CD14-positive monocyte (primary cell): ENCODE data around the gene HOXD11. TPM values are rescaled to one million over a fixed set of nuclear protein-coding genes. Genes with fewer than 3 reads are reported as not detected.

Source experiments
- DNase-seq, 3 donors: peaks; one replicate each; pipeline ENCODE4 v3.0.0-alpha.2; 2011 to 2022
- H2AFZ ChIP-seq: 2 replicates; pipeline ENCODE4 v1.6.0; 2012; ENCODE audit warnings: mild to moderate bottlenecking, low read depth, low read length, inconsistent platforms; ENCODE audit not compliant: insufficient read depth, poor library complexity, severe bottlenecking
- H3K27ac ChIP-seq, 2 donors: 1 replicate in 1 of 2; 2 replicates in 1 of 2; pipeline ENCODE4 v1.5.1; 2012 to 2013; ENCODE audit warnings: low read length in 2 of 2, control low read depth in 1 of 2, inconsistent platforms in 1 of 2, low read depth in 1 of 2, mild to moderate bottlenecking in 1 of 2
- H3K27me3 ChIP-seq, 2 donors: one replicate each; pipeline versions ENCODE4 v1.6.0 to v1.6.1; 2011 to 2013; ENCODE audit warnings: low read length in 2 of 2; ENCODE audit not compliant: control insufficient read depth in 2 of 2, insufficient read depth in 2 of 2
- H3K36me3 ChIP-seq, 2 donors: replicated peaks in 1 of 2; 1 replicate in 1 of 2; 2 replicates in 1 of 2; pipeline versions ENCODE4 v1.5.1 to v1.6.1; 2012 to 2013; ENCODE audit warnings: low read length in 2 of 2, control low read depth in 1 of 2, inconsistent platforms in 1 of 2, mild to moderate bottlenecking in 1 of 2; ENCODE audit not compliant: insufficient read depth in 2 of 2, control insufficient read depth in 1 of 2
- H3K4me1 ChIP-seq, 2 donors: 1 replicate in 1 of 2; 2 replicates in 1 of 2; pipeline versions ENCODE4 v1.5.1 to v1.6.1; 2012 to 2013; ENCODE audit warnings: low read length in 2 of 2, control low read depth in 1 of 2, inconsistent platforms in 1 of 2, mild to moderate bottlenecking in 1 of 2, moderate library complexity in 1 of 2; ENCODE audit not compliant: insufficient read depth in 2 of 2, control insufficient read depth in 1 of 2
- H3K4me2 ChIP-seq: replicated peaks from 2 replicates; pipeline ENCODE3; 2012; ENCODE audit warnings: low read length, moderate library complexity, mild to moderate bottlenecking; ENCODE audit not compliant: poor library complexity, severe bottlenecking; ENCODE audit errors: extremely low read depth
- H3K4me3 ChIP-seq, 3 experiments: fragments of 200-600 bp in 1 of 3; sonication (generic) in 1 of 3; replicated peaks in 1 of 3; 1 replicate in 2 of 3; 2 replicates in 1 of 3; pipeline ENCODE4 v1.5.1; 2011 to 2013; ENCODE audit warnings: low read length in 3 of 3, mild to moderate bottlenecking in 3 of 3, control low read depth in 2 of 3, low read depth in 2 of 3, inconsistent platforms in 1 of 3, moderate library complexity in 1 of 3
- H3K79me2 ChIP-seq: 2 replicates; pipeline ENCODE4 v1.6.0; 2012; ENCODE audit warnings: mild to moderate bottlenecking, control low read depth, inconsistent platforms, low read length, moderate library complexity; ENCODE audit not compliant: insufficient read depth
- H3K9ac ChIP-seq: 2 replicates; pipeline ENCODE4 v1.6.0; 2017; ENCODE audit warnings: low read length, mild to moderate bottlenecking; ENCODE audit not compliant: insufficient read depth, poor library complexity, severe bottlenecking
- H3K9me3 ChIP-seq, 2 donors: replicated peaks in 1 of 2; 1 replicate in 1 of 2; 2 replicates in 1 of 2; pipeline versions ENCODE4 v1.5.1 to v1.6.1; 2012 to 2013; ENCODE audit warnings: low read length in 2 of 2, control low read depth in 1 of 2; ENCODE audit not compliant: control insufficient read depth in 1 of 2, insufficient read depth in 1 of 2
- H4K20me1 ChIP-seq: 2 replicates; pipeline ENCODE4 v1.6.0; 2012; ENCODE audit warnings: mild to moderate bottlenecking, low read length, control low read depth, moderate library complexity; ENCODE audit not compliant: insufficient read depth
- H3K27ac Mint-ChIP-seq, 7 donors: one replicate each; pipeline ENCODE4 v1.8.0; 2020; ENCODE audit warnings: mild to moderate bottlenecking in 7 of 7, mixed read lengths in 7 of 7, moderate library complexity in 6 of 7, inconsistent platforms in 2 of 7
- H3K27me3 Mint-ChIP-seq, 3 donors: one replicate each; pipeline ENCODE4 v1.8.0; 2021 to 2022; ENCODE audit warnings: low read depth in 3 of 3, mild to moderate bottlenecking in 3 of 3, mixed read lengths in 3 of 3, moderate library complexity in 3 of 3, inconsistent platforms in 1 of 3
- H3K36me3 Mint-ChIP-seq, 2 donors: one replicate each; pipeline ENCODE4 v1.8.0; 2020; ENCODE audit warnings: mixed read lengths in 2 of 2, inconsistent platforms in 1 of 2, mild to moderate bottlenecking in 1 of 2
- H3K4me1 Mint-ChIP-seq: one replicate; pipeline ENCODE4 v1.8.0; 2020; ENCODE audit warnings: mild to moderate bottlenecking, mixed read lengths
- H3K4me3 Mint-ChIP-seq, 2 donors: one replicate each; pipeline ENCODE4 v1.8.0; 2020; ENCODE audit warnings: mild to moderate bottlenecking in 2 of 2, mixed read lengths in 2 of 2, moderate library complexity in 1 of 2
- H3K9me3 Mint-ChIP-seq, 7 donors: one replicate each; pipeline ENCODE4 v1.8.0; 2020 to 2022; ENCODE audit warnings: mixed read lengths in 7 of 7, mild to moderate bottlenecking in 6 of 7, moderate library complexity in 6 of 7, inconsistent platforms in 2 of 7
- WGBS: methylation state at CpG from one replicate; pipeline ENCODE4 v1.1.5; 2013; ENCODE audit warnings: missing lambda C conversion rate; ENCODE audit not compliant: insufficient coverage; 5-methylcytosine and 5-hydroxymethylcytosine counted together
- intact Hi-C, 2 donors: fragments of 100-400 bp; cut with micrococcal nuclease; formaldehyde crosslinking; loops; one replicate each; pipeline versions ENCODE4 v1.15.0 to v1.15.1; 2023
- polyA plus RNA-seq, 3 donors: library from polyadenylated mRNA; depleted of rRNA in 1 of 3; unstranded in 2 of 3; stranded (reverse) in 1 of 3; fragments of 300-500 nt in 2 of 3; fragments of >200 nt in 1 of 3; fragmentation: Illumina TruSeq in 2 of 3; gene quantifications; 1 replicate in 2 of 3; 2 replicates in 1 of 3; pipeline ENCODE4 v1.2.3, GENCODE V29; 2012 to 2021
- TF ChIP-seq, protein P1 (sequence below): fragments of 200-600 bp; IDR thresholded peaks from one replicate; pipeline ENCODE4 v1.8.0; 2022; ENCODE audit warnings: antibody characterized with exemption, mild to moderate bottlenecking

HOXD11 gene
- polyA plus RNA-seq, 3 donors = not detected

DNA sequence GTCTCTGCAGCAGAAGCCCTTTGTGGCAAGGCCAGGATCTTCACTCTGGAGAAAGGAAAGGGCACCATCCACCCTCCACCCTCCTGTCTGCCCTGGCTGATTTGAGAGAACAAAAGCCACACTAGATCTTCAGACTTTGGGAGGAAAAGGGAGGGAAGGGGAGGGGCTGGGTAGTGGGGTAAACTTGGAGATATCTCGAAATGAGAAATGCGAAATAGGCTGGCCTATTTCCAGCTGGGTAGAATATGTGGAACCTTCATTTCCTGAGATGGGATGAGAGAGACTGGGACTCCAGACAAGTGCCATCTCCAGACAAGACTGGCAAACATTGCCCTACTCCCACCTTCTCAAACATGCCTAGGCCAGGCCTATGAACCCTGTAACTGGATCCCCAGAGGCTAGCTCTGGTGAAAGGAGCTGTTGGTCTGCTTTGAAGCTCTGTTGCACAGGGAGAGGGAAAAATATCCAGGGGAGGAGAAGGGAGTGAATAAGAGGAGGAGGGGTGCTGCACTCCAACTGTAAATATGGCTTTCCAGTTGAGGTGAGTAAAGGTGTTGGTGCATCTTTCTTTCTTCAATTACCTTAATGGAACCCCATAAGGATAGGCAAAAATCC, 5.8 kb upstream of the HOXD11 start:
- Histone ChIP-seq H3K4me1 (peaks cover 12 to 17% of the 10 kb centered on the region in 2 donors), H2AFZ (no peak overlapping the region), H3K4me3 (no peak overlapping the region), H3K4me2 (no peak overlapping the region), H3K27ac (no peak overlapping the region), H3K36me3 (no peaks in the 10 kb centered on the region), H3K9me3 (peaks cover 0 to 79% of the 10 kb centered on the region in 2 donors), H3K79me2 (no peaks in the 10 kb centered on the region), H4K20me1 (no peaks in the 10 kb centered on the region), H3K27me3 (peaks cover 91 to 100% of the 10 kb centered on the region in 2 donors), H3K9ac (no peak overlapping the region)
- no peak overlapping the region for H3K27ac Mint-ChIP-seq
- peaks cover 98 to 100% (median 99%) of the 10 kb centered on the region in 3 donors for H3K27me3 Mint-ChIP-seq
- 7% methylated on average over 2 of the region's 2 CpGs for WGBS
- peak overlapping the region in 1 of 2 donors; percentile 71 for H3K4me3 Mint-ChIP-seq
- H3K36me3 Mint-ChIP-seq = peaks cover 0 to 5% of the 10 kb centered on the region in 2 donors
- TF ChIP-seq, protein P1, sequence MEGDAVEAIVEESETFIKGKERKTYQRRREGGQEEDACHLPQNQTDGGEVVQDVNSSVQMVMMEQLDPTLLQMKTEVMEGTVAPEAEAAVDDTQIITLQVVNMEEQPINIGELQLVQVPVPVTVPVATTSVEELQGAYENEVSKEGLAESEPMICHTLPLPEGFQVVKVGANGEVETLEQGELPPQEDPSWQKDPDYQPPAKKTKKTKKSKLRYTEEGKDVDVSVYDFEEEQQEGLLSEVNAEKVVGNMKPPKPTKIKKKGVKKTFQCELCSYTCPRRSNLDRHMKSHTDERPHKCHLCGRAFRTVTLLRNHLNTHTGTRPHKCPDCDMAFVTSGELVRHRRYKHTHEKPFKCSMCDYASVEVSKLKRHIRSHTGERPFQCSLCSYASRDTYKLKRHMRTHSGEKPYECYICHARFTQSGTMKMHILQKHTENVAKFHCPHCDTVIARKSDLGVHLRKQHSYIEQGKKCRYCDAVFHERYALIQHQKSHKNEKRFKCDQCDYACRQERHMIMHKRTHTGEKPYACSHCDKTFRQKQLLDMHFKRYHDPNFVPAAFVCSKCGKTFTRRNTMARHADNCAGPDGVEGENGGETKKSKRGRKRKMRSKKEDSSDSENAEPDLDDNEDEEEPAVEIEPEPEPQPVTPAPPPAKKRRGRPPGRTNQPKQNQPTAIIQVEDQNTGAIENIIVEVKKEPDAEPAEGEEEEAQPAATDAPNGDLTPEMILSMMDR = no peak
- DNase-seq = no peak
- peaks cover 0 to 41% (median 31%) of the 10 kb centered on the region in 7 donors for H3K9me3 Mint-ChIP-seq
- H3K4me1 Mint-ChIP-seq = peaks cover 33% of the 10 kb centered on the region
- intact Hi-C loops = no loop called here

DNA sequence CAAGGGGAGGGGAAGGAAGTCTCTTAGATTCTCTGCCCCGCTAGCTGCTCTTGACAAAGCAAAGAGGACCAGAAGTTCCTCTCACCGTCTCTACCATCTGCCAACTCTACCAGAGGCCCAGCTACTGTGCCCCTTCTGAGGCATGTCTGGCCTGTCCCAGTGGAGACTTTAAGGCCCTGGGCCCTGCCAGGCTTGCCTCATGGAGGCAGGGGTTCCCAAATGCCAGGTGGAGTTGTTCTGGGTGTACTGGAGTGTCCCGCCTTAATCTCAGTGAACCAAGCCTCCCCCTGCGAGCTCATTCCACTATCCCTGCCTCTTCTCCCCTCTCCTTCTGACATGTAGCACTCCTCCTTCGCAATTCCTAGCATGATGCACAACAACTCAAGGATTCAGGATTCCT, 5.2 kb upstream of the HOXD11 start:
- no peak for DNase-seq
- H3K9me3 ChIP-seq = peaks cover 0 to 79% of the 10 kb centered on the region in 2 donors
- peaks cover 86 to 99% of the 10 kb centered on the region in 2 donors for H3K27me3 ChIP-seq
- intact Hi-C loops = no loop called here
- no peak overlapping the region for H3K9ac ChIP-seq
- H3K27me3 Mint-ChIP-seq = peaks cover 97 to 100% (median 97%) of the 10 kb centered on the region in 3 donors
- H3K4me3 Mint-ChIP-seq = peak overlapping the region in 1 of 2 donors; percentile 71
- H3K4me2 ChIP-seq = no peak overlapping the region
- no peak overlapping the region for H3K27ac Mint-ChIP-seq
- H3K9me3 Mint-ChIP-seq = peaks cover 0 to 39% (median 32%) of the 10 kb centered on the region in 7 donors
- peaks cover 9 to 17% of the 10 kb centered on the region in 2 donors for H3K4me1 ChIP-seq
- peaks cover 30% of the 10 kb centered on the region for H3K4me1 Mint-ChIP-seq
- H3K4me3 ChIP-seq = no peak overlapping the region
- H3K27ac ChIP-seq = no peak overlapping the region
- TF ChIP-seq, protein P1 = no peak
- H3K36me3 ChIP-seq = no peaks in the 10 kb centered on the region
- WGBS = 0% methylated on average over 1 of the region's 5 CpGs
- H4K20me1 ChIP-seq = no peaks in the 10 kb centered on the region
- H2AFZ ChIP-seq = no peak overlapping the region
- H3K36me3 Mint-ChIP-seq = peaks cover 0 to 5% of the 10 kb centered on the region in 2 donors
- no peaks in the 10 kb centered on the region for H3K79me2 ChIP-seq
